Body of pancreas (tissue), 4 donors: ENCODE data around the gene C12orf75. TPM values are rescaled to one million over a fixed set of nuclear protein-coding genes. Genes with fewer than 3 reads are reported as not detected.
"Not testable (repeated sequence)": the region's sequence is repeated elsewhere in the genome, so short reads cannot be mapped to it uniquely, and the experiment has no call there.

ENCODE experiments used
- ATAC-seq: fragments of 150-250 bp; one replicate; pipeline ENCODE4 v1.9.1; 2016
- DNase-seq, 4 donors: peaks; one replicate each; pipeline ENCODE4 v3.0.0-alpha.2; 2019
- H3K27ac ChIP-seq, 4 donors: fragments of 200-600 bp; sonication (generic); 1 replicate in 3 of 4; 2 replicates in 1 of 4; pipeline versions ENCODE4 v1.5.1 to v1.6.1; 2016 to 2019; ENCODE audit warnings: mild to moderate bottlenecking in 1 of 4, mixed read lengths in 1 of 4, moderate library complexity in 1 of 4
- H3K27me3 ChIP-seq, 2 donors: fragments of 200-600 bp; sonication (generic); one replicate each; pipeline ENCODE4 v1.6.0; 2016; ENCODE audit warnings: mild to moderate bottlenecking in 1 of 2
- H3K36me3 ChIP-seq, 2 donors: fragments of 200-600 bp; sonication (generic); replicated peaks in 1 of 2; 2 replicates each; pipeline ENCODE4 v1.5.1; 2016; ENCODE audit warnings: low read depth in 2 of 2; ENCODE audit not compliant: insufficient read depth in 1 of 2
- H3K4me1 ChIP-seq: fragments of 200-600 bp; sonication (generic); one replicate; pipeline ENCODE4 v1.6.0; 2016
- H3K4me3 ChIP-seq, 2 donors: fragments of 200-600 bp; sonication (generic); 1 replicate in 1 of 2; 2 replicates in 1 of 2; pipeline ENCODE4 v1.5.1; 2016 to 2019
- H3K9me3 ChIP-seq, 3 donors: fragments of 200-600 bp; sonication (generic); 1 replicate in 2 of 3; 2 replicates in 1 of 3; pipeline ENCODE4 v1.5.1; 2016
- POLR2A ChIP-seq, 3 donors: fragments of 450-650 bp; IDR thresholded peaks; one replicate each; pipeline ENCODE4 v1.6.1; 2016; ENCODE audit warnings: antibody characterized with exemption in 3 of 3, mild to moderate bottlenecking in 2 of 3
- WGBS, 2 donors: methylation state at CpG; one replicate each; pipeline ENCODE4 v1.1.5; 2017; 5-methylcytosine and 5-hydroxymethylcytosine counted together
- intact Hi-C: fragments of 100-400 bp; cut with DNase I; formaldehyde crosslinking; loops from one replicate; pipeline ENCODE4 v1.15.1; 2023
- total RNA-seq, 2 donors: library from RNA; depleted of rRNA; stranded (reverse); fragments of >200 nt; gene quantifications; one replicate each; pipeline ENCODE4 v1.1.0, GENCODE V29; 2016
- TF ChIP-seq, protein P1 (sequence below), 7 experiments: fragments of 450-650 bp in 4 of 7; fragments of 200-600 bp in 3 of 7; sonication (generic) in 3 of 7; IDR thresholded peaks; one replicate each; pipeline ENCODE4 v1.5.1; 2016 to 2019; ENCODE audit warnings: antibody characterized with exemption in 7 of 7

Gene C12orf75
- total RNA-seq, 2 donors from 2014 or later: 39.2 to 57.6 TPM

DNA sequence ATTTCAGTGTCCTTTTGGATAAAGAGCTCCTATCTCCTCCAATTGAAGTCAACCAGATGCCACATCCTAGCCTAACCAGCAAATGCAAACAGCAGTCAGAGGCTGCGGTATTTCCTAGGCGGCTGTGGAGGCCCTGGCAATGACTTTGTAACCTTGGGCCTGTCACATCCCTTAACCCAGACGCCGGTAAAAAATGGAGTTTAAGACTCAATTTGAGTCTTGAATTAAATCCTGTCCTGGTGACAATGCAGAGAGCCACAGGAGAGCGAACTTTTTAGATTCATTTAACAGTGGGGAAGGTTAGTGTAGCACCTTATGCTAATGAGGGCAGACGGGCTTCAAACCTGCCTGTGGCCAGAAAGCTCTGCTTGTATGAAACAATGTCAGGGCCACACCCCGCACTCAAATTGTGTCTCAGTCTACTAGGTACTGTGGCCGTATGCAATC lies 1.3 kb downstream of the C12orf75 start:
- ATAC-seq (no peak), DNase-seq (no peak)
- 36 to 40% methylated on average over 8 of the region's 8 CpGs for WGBS, 2 donors

DNA sequence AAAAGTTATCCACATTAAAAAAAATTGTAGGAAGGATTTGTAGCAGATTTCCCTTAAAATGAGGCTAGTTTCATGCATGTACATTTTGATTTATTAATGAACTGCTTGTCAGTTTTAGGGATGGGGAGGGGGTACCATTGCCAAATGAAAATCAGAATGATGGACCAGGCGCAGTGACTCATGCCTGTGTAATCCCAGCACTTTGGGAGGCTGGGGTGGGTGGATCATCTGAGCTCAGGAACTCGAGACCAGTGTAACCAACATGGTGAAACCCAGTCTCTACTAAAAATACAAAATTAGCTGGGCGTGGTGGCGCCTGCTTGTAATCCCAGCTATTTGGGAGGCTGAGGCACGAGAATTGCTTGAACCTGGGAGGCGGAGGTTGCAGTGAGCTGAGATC lies 1.8 kb downstream of the C12orf75 start:
- H3K9me3 ChIP-seq, ATAC-seq, H3K4me3 ChIP-seq, intact Hi-C loops, DNase-seq, H3K36me3 ChIP-seq, H3K27me3 ChIP-seq: not testable (repeated sequence)
- Histone ChIP-seq H3K27ac (peak overlapping the region in 3 of 4 donors; percentile 66 to 71 (median 69)), H3K4me1 (peaks cover 21% of the 10 kb centered on the region)
- 84 to 93% methylated on average over 6 of the region's 6 CpGs for WGBS, 2 donors

More for the DNA sequence above, 1.3 kb downstream of the C12orf75 start:
- Histone ChIP-seq H3K36me3 (no peaks in the 10 kb centered on the region), H3K27ac (peak overlapping the region in 3 of 4 donors; percentile 66 to 71 (median 69)), H3K4me3 (no peak overlapping the region), H3K4me1 (peaks cover 21% of the 10 kb centered on the region), H3K27me3 (no peaks in the 10 kb centered on the region), H3K9me3 (no peaks in the 10 kb centered on the region)
- TF ChIP-seq, protein P1, sequence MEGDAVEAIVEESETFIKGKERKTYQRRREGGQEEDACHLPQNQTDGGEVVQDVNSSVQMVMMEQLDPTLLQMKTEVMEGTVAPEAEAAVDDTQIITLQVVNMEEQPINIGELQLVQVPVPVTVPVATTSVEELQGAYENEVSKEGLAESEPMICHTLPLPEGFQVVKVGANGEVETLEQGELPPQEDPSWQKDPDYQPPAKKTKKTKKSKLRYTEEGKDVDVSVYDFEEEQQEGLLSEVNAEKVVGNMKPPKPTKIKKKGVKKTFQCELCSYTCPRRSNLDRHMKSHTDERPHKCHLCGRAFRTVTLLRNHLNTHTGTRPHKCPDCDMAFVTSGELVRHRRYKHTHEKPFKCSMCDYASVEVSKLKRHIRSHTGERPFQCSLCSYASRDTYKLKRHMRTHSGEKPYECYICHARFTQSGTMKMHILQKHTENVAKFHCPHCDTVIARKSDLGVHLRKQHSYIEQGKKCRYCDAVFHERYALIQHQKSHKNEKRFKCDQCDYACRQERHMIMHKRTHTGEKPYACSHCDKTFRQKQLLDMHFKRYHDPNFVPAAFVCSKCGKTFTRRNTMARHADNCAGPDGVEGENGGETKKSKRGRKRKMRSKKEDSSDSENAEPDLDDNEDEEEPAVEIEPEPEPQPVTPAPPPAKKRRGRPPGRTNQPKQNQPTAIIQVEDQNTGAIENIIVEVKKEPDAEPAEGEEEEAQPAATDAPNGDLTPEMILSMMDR (IDR thresholded peaks at IDR 0.05): no peak
- no peak for TF ChIP-seq POLR2A (IDR thresholded peaks at IDR 0.05)
- intact Hi-C loops: no loop called here

DNA sequence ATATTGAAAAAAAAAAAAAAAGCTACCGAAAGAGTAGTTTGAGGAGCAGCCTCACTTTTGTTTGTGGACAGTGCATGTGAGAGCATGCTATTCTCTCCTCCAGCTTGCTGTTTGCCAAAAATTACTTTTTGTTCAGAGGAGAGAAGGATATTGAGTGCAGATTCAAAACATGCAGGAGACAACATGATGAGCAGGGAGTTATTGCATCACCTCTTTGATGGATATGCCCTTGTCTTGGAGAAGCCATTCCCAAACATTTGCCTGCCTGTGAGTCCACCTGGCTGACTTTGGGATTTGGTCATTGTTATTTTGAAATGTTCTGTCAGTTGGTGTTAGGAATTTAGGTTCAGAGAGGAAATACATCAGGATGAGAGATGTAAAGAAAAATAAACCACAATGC lies 2.4 kb downstream of the C12orf75 start:
- H3K36me3 ChIP-seq: no peaks in the 10 kb centered on the region
- TF ChIP-seq POLR2A (IDR thresholded peaks at IDR 0.05): no peak
- TF ChIP-seq, protein P1 (IDR thresholded peaks at IDR 0.05): no peak
- WGBS, 2 donors: 59 to 68% methylated on average over 1 of the region's 1 CpG
- no peak overlapping the region for H3K27ac ChIP-seq
- DNase-seq (no peak), ATAC-seq (no peak)
- H3K4me1 ChIP-seq: peaks cover 21% of the 10 kb centered on the region
- H3K27me3 ChIP-seq: no peaks in the 10 kb centered on the region
- no peaks in the 10 kb centered on the region for H3K9me3 ChIP-seq
- H3K4me3 ChIP-seq: no peak overlapping the region
- intact Hi-C loops: no loop called here

DNA sequence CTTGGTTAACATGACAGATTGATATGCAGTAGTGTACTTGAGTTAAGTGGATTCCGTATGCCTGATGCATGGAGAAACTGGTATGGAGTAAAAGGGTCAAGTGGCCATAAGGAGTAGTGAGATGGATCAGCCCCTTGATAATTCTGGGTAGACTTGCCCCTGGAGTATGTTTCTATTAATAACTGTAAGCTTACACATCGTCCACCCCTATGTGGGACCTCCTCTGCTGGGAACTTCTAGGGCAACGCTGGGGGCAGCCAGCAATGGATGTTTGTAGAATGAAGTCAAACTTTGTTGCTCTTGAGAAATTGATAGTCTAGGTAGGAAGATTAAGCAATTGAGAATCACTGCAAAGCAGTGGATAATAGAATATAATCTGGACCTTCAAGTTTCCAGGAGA lies 3.5 kb downstream of the C12orf75 start:
- TF ChIP-seq POLR2A (IDR thresholded peaks at IDR 0.05): no peak
- TF ChIP-seq, protein P1 (IDR thresholded peaks at IDR 0.05): no peak
- WGBS, 2 donors: 51 to 59% methylated on average over 3 of the region's 3 CpGs
- Histone ChIP-seq H3K27ac (no peak overlapping the region), H3K27me3 (no peaks in the 10 kb centered on the region), H3K4me1 (peaks cover 21% of the 10 kb centered on the region), H3K9me3 (no peaks in the 10 kb centered on the region), H3K4me3 (no peak overlapping the region), H3K36me3 (no peaks in the 10 kb centered on the region)
- ATAC-seq (no peak), DNase-seq (no peak)
- intact Hi-C loops: no loop called here

DNA sequence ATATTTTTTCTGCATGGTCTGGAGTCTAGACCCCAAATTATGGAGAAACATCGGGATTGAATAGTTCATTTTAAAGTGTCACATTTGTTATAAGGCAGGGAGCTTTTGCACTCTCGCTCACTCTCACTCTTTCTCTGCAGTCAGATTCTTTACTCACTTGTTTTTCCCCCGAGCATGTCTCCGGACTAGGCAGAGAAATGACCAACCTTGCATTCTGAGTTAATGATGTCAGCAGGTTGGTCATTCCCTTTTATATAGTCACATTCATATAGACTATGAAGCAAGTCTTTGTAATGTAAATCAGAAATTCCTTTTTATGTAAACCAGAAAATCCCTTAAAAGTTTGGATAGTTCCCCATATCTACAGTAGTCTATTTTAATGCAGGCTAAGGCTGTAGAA lies 4.1 kb downstream of the C12orf75 start:
- H3K4me3 ChIP-seq: no peak overlapping the region
- intact Hi-C loops: no loop called here
- H3K4me1 ChIP-seq: peaks cover 21% of the 10 kb centered on the region
- no peaks in the 10 kb centered on the region for H3K9me3 ChIP-seq
- H3K27ac ChIP-seq: peak overlapping the region in 2 of 4 donors; percentile 8 to 20
- no peaks in the 10 kb centered on the region for H3K27me3 ChIP-seq
- TF ChIP-seq, protein P1 (IDR thresholded peaks at IDR 0.05): no peak
- no peak for TF ChIP-seq POLR2A (IDR thresholded peaks at IDR 0.05)
- no peak for ATAC-seq
- 61 to 71% methylated on average over 4 of the region's 4 CpGs for WGBS, 2 donors
- no peak for DNase-seq
- no peaks in the 10 kb centered on the region for H3K36me3 ChIP-seq
